Gastrocnemius medialis (tissue), 4 donors: ENCODE results near the gene RYR2. TPM values are rescaled to one million over a fixed set of nuclear protein-coding genes. Genes with fewer than 3 reads are reported as not detected.
"Not testable (repeated sequence)": the region's sequence is repeated elsewhere in the genome, so short reads cannot be mapped to it uniquely, and the experiment has no call there.

Source experiments
- ATAC-seq, 2 donors: fragments of 150-250 bp; one replicate each; pipeline ENCODE4 v1.9.1; 2016
- DNase-seq, 2 donors: peaks; one replicate each; pipeline ENCODE4 v3.0.0-alpha.2; 2019
- H3K27ac ChIP-seq, 4 donors: fragments of 200-600 bp; sonication (generic); 1 replicate in 1 of 4; 2 replicates in 3 of 4; pipeline ENCODE4 v1.5.1; 2016 to 2018; ENCODE audit warnings: mild to moderate bottlenecking in 2 of 4, moderate library complexity in 1 of 4
- H3K27me3 ChIP-seq, 3 donors: fragments of 200-600 bp; sonication (generic) in 2 of 3; 1 replicate in 1 of 3; 2 replicates in 2 of 3; pipeline versions ENCODE4 v1.5.1 to v1.6.0; 2016 to 2019; ENCODE audit warnings: mild to moderate bottlenecking in 1 of 3, moderate library complexity in 1 of 3
- H3K36me3 ChIP-seq, 2 donors: fragments of 200-600 bp; sonication (generic) in 1 of 2; one replicate each; pipeline ENCODE4 v1.5.1; 2017 to 2018
- H3K4me1 ChIP-seq, 2 donors: fragments of 200-600 bp; sonication (generic) in 1 of 2; one replicate each; pipeline ENCODE4 v1.5.1; 2016 to 2017; ENCODE audit warnings: mild to moderate bottlenecking in 2 of 2
- H3K4me3 ChIP-seq, 4 donors: fragments of 200-600 bp; sonication (generic) in 3 of 4; 1 replicate in 1 of 4; 2 replicates in 3 of 4; pipeline ENCODE4 v1.5.1; 2016 to 2019; ENCODE audit warnings: mild to moderate bottlenecking in 2 of 4
- H3K9me3 ChIP-seq, 3 donors: fragments of 200-600 bp; sonication (generic) in 2 of 3; 1 replicate in 1 of 3; 2 replicates in 2 of 3; pipeline ENCODE4 v1.5.1; 2016 to 2019
- CTCF ChIP-seq, 5 experiments: fragments of 450-650 bp in 3 of 5; fragments of 200-600 bp in 2 of 5; sonication (generic) in 2 of 5; IDR thresholded peaks in 4 of 5; conservative IDR thresholded peaks in 1 of 5; 1 replicate in 4 of 5; 2 replicates in 1 of 5; pipeline ENCODE4 v1.5.1; 2016 to 2019; ENCODE audit warnings: antibody characterized with exemption in 5 of 5, mild to moderate bottlenecking in 3 of 5, moderate library complexity in 3 of 5
- POLR2A ChIP-seq, 2 donors: fragments of 450-650 bp; IDR thresholded peaks; one replicate each; pipeline ENCODE4 v1.6.1; 2017; ENCODE audit warnings: antibody characterized with exemption in 2 of 2, mild to moderate bottlenecking in 2 of 2, moderate library complexity in 2 of 2
- in situ Hi-C, 4 donors: fragments of 200-750 bp; cut with MboI; loops; one replicate each; pipeline versions ENCODE4 v1.15.0 to v1.8.0; 2017; ENCODE audit warnings: low sequenced_read_pairs in 4 of 4
- intact Hi-C: fragments of 100-400 bp; cut with DNase I; formaldehyde crosslinking; loops from one replicate; pipeline ENCODE4 v1.15.1; 2023; ENCODE audit warnings: low total_unique reads
- total RNA-seq, 4 donors: library from RNA; depleted of rRNA; stranded (reverse); fragments of >200 nt; gene quantifications; one replicate each; pipeline versions ENCODE4 v1.1.0 to v1.2.3, GENCODE V29; 2016

RYR2 gene
- total RNA-seq, 4 donors from 2014 or later, result 0.04 to 0.16 (median 0.07) TPM

GRCh38 chr1:237580726-237581125 is 538.7 kb downstream of the RYR2 start:
- no peaks in the 10 kb centered on the region for H3K27me3 ChIP-seq
- H3K4me1 ChIP-seq, result no peaks in the 10 kb centered on the region
- in situ Hi-C loops (no loop called here), intact Hi-C loops (no loop called here)
- ATAC-seq (no peak), DNase-seq (no peak)
- TF ChIP-seq CTCF (IDR thresholded peaks at IDR 0.05 in 4 of 5, conservative IDR thresholded peaks at IDR 0.05 in 1 of 5), result no peak
- no peak overlapping the region for H3K27ac ChIP-seq
- H3K36me3 ChIP-seq, result no peaks in the 10 kb centered on the region
- H3K4me3 ChIP-seq, result no peak overlapping the region
- H3K9me3 ChIP-seq, result no peaks in the 10 kb centered on the region

- H3K4me1 ChIP-seq, result no peaks in the 10 kb centered on the region
- H3K36me3 ChIP-seq, result no peaks in the 10 kb centered on the region
- H3K9me3 ChIP-seq, result no peaks in the 10 kb centered on the region
- no peak overlapping the region for H3K27ac ChIP-seq
- TF ChIP-seq POLR2A (IDR thresholded peaks at IDR 0.05), result no peak
- no peak for TF ChIP-seq CTCF (IDR thresholded peaks at IDR 0.05 in 4 of 5, conservative IDR thresholded peaks at IDR 0.05 in 1 of 5)
- ATAC-seq, result no peak
- in situ Hi-C loops (no loop called here), intact Hi-C loops (no loop called here)
- H3K4me3 ChIP-seq, result no peak overlapping the region
- no peak for DNase-seq
- H3K27me3 ChIP-seq, result no peaks in the 10 kb centered on the region
Measured at GRCh38 chr1:237583270-237583669, 541.3 kb downstream of the RYR2 start.

- in situ Hi-C loops (no loop called here), intact Hi-C loops (no loop called here)
- Histone ChIP-seq H3K4me3 (no peak overlapping the region), H3K4me1 (no peaks in the 10 kb centered on the region), H3K27ac (no peak overlapping the region), H3K27me3 (no peaks in the 10 kb centered on the region), H3K36me3 (no peaks in the 10 kb centered on the region), H3K9me3 (no peaks in the 10 kb centered on the region)
- DNase-seq, result no peak
- TF ChIP-seq CTCF (IDR thresholded peaks at IDR 0.05 in 4 of 5, conservative IDR thresholded peaks at IDR 0.05 in 1 of 5), result no peak
- no peak for TF ChIP-seq POLR2A (IDR thresholded peaks at IDR 0.05)
- ATAC-seq, result no peak
Measured at GRCh38 chr1:237583756-237584155, 541.8 kb downstream of the RYR2 start.

- in situ Hi-C loops (no loop called here), intact Hi-C loops (no loop called here)
- H3K4me1 ChIP-seq, result no peaks in the 10 kb centered on the region
- no peaks in the 10 kb centered on the region for H3K9me3 ChIP-seq
- DNase-seq (no peak), ATAC-seq (no peak)
- H3K27ac ChIP-seq, result no peak overlapping the region
- H3K36me3 ChIP-seq, result no peaks in the 10 kb centered on the region
- no peak overlapping the region for H3K4me3 ChIP-seq
- no peaks in the 10 kb centered on the region for H3K27me3 ChIP-seq
- TF ChIP-seq CTCF (IDR thresholded peaks at IDR 0.05 in 4 of 5, conservative IDR thresholded peaks at IDR 0.05 in 1 of 5) (no peak), POLR2A (IDR thresholded peaks at IDR 0.05) (no peak)
Measured at GRCh38 chr1:237590386-237590785, 548.4 kb downstream of the RYR2 start.

- in situ Hi-C loops (no loop called here), intact Hi-C loops (no loop called here)
- H3K27ac ChIP-seq, result no peak overlapping the region
- H3K27me3 ChIP-seq, result no peaks in the 10 kb centered on the region
- H3K36me3 ChIP-seq, result no peaks in the 10 kb centered on the region
- H3K4me3 ChIP-seq, result no peak overlapping the region
- DNase-seq (no peak), ATAC-seq (no peak)
- H3K9me3 ChIP-seq, result no peaks in the 10 kb centered on the region
- H3K4me1 ChIP-seq, result no peaks in the 10 kb centered on the region
- TF ChIP-seq CTCF (IDR thresholded peaks at IDR 0.05 in 4 of 5, conservative IDR thresholded peaks at IDR 0.05 in 1 of 5), result no peak
- TF ChIP-seq POLR2A (IDR thresholded peaks at IDR 0.05), result no peak
Measured at GRCh38 chr1:237591353-237591752, 549.4 kb downstream of the RYR2 start.

GRCh38 chr1:237603036-237603568 is 561.1 kb downstream of the RYR2 start:
- H3K4me1 ChIP-seq, H3K27ac ChIP-seq, H3K9me3 ChIP-seq, H3K36me3 ChIP-seq, DNase-seq, in situ Hi-C loops, H3K4me3 ChIP-seq, H3K27me3 ChIP-seq, intact Hi-C loops, ATAC-seq: not testable (repeated sequence)
